Mesenchymal stem cell (in vitro differentiated cells and primary cell): Measurements from ENCODE around the gene CCDC144A. TPM values are rescaled to one million over a fixed set of nuclear protein-coding genes. Genes with fewer than 3 reads are reported as not detected.
"Not testable (repeated sequence)": the region's sequence is repeated elsewhere in the genome, so short reads cannot be mapped to it uniquely, and the experiment has no call there.

ENCODE experiments used
- DNase-seq: peaks from one replicate; pipeline ENCODE4 v3.0.0-alpha.2; 2013
- H2AFZ ChIP-seq: one replicate; pipeline ENCODE4 v1.6.1; 2013; ENCODE audit warnings: low read depth, mild to moderate bottlenecking, control low read depth, inconsistent platforms, low read length, moderate library complexity
- H2AK5ac ChIP-seq: 2 replicates; pipeline ENCODE4 v1.6.1; 2013; ENCODE audit warnings: low read length, moderate library complexity, mild to moderate bottlenecking, inconsistent platforms; ENCODE audit not compliant: severe bottlenecking
- H2BK120ac ChIP-seq: one replicate; pipeline ENCODE4 v1.6.1; 2013; ENCODE audit warnings: low read depth, mild to moderate bottlenecking, inconsistent platforms, low read length, moderate library complexity
- H2BK12ac ChIP-seq, 2 experiments: one replicate each; pipeline ENCODE4 v1.6.1; 2013; ENCODE audit warnings: inconsistent platforms in 2 of 2, low read length in 2 of 2, mild to moderate bottlenecking in 2 of 2, moderate library complexity in 2 of 2, control low read depth in 1 of 2
- H2BK15ac ChIP-seq: one replicate; pipeline ENCODE4 v1.6.1; 2013; ENCODE audit warnings: mild to moderate bottlenecking, low read depth, inconsistent platforms; ENCODE audit not compliant: poor library complexity, severe bottlenecking
- H2BK5ac ChIP-seq: 2 replicates; pipeline ENCODE4 v1.6.1; 2013; ENCODE audit warnings: low read depth, mild to moderate bottlenecking, low read length, control low read depth, inconsistent platforms; ENCODE audit not compliant: poor library complexity, severe bottlenecking
- H3K14ac ChIP-seq, 2 experiments: one replicate each; pipeline ENCODE4 v1.6.1; 2013; ENCODE audit warnings: inconsistent platforms in 2 of 2, low read length in 2 of 2, control low read depth in 1 of 2, mild to moderate bottlenecking in 1 of 2, moderate library complexity in 1 of 2
- H3K18ac ChIP-seq, 2 experiments: one replicate each; pipeline ENCODE4 v1.6.1; 2013; ENCODE audit warnings: inconsistent platforms in 2 of 2, low read length in 2 of 2, control low read depth in 1 of 2, low read depth in 1 of 2, mild to moderate bottlenecking in 1 of 2
- H3K23ac ChIP-seq, 2 experiments: one replicate each; pipeline ENCODE4 v1.6.1; 2013; ENCODE audit warnings: inconsistent platforms in 2 of 2, low read length in 2 of 2, mild to moderate bottlenecking in 2 of 2, moderate library complexity in 2 of 2, control low read depth in 1 of 2
- H3K27ac ChIP-seq: 2 replicates; pipeline ENCODE4 v1.5.1; 2013; ENCODE audit warnings: mild to moderate bottlenecking, moderate library complexity, low read length, control low read depth, inconsistent platforms; ENCODE audit not compliant: poor library complexity, severe bottlenecking
- H3K27me3 ChIP-seq, 2 experiments: 2 replicates each; pipeline versions ENCODE4 v1.6.1 to v1.7.0; 2013; ENCODE audit warnings: low read length in 2 of 2, mild to moderate bottlenecking in 2 of 2, moderate library complexity in 2 of 2, control low read depth in 1 of 2, inconsistent platforms in 1 of 2; ENCODE audit not compliant: control insufficient read depth in 1 of 2, insufficient read depth in 1 of 2
- H3K36me3 ChIP-seq, 2 experiments: 2 replicates each; pipeline versions ENCODE4 v1.6.1 to v1.7.0; 2013; ENCODE audit warnings: low read length in 2 of 2, control low read depth in 1 of 2, inconsistent platforms in 1 of 2, low read depth in 1 of 2, mild to moderate bottlenecking in 1 of 2; ENCODE audit not compliant: insufficient read depth in 2 of 2, control insufficient read depth in 1 of 2
- H3K4ac ChIP-seq, 2 experiments: one replicate each; pipeline ENCODE4 v1.6.1; 2013; ENCODE audit warnings: inconsistent platforms in 2 of 2, low read length in 2 of 2, mild to moderate bottlenecking in 2 of 2, moderate library complexity in 2 of 2, control low read depth in 1 of 2, low read depth in 1 of 2
- H3K4me1 ChIP-seq: 2 replicates; pipeline ENCODE4 v1.6.1; 2013; ENCODE audit warnings: low read depth, low read length, control low read depth; ENCODE audit not compliant: control insufficient read depth, insufficient read depth
- H3K4me2 ChIP-seq: 2 replicates; pipeline ENCODE4 v1.6.1; 2013; ENCODE audit warnings: low read length, mild to moderate bottlenecking, inconsistent platforms; ENCODE audit not compliant: poor library complexity, severe bottlenecking
- H3K4me3 ChIP-seq, 2 experiments: 2 replicates each; pipeline versions ENCODE4 v1.5.1 to v1.7.0; 2013; ENCODE audit warnings: low read length in 2 of 2, mild to moderate bottlenecking in 2 of 2, control low read depth in 1 of 2, low read depth in 1 of 2; ENCODE audit not compliant: insufficient read depth in 1 of 2
- H3K79me1 ChIP-seq: replicated peaks from 2 replicates; pipeline ENCODE4 v1.6.1; 2013; ENCODE audit warnings: mild to moderate bottlenecking, control low read depth, low read length, inconsistent platforms; ENCODE audit not compliant: poor library complexity, severe bottlenecking
- H3K9ac ChIP-seq: 2 replicates; pipeline ENCODE4 v1.7.0; 2013; ENCODE audit warnings: mild to moderate bottlenecking, low read length, moderate library complexity
- H3K9me3 ChIP-seq: 2 replicates; pipeline ENCODE4 v1.7.0; 2013; ENCODE audit warnings: mild to moderate bottlenecking, low read length; ENCODE audit not compliant: control insufficient read depth
- H4K8ac ChIP-seq: one replicate; pipeline ENCODE4 v1.6.1; 2013; ENCODE audit warnings: inconsistent platforms, mild to moderate bottlenecking, low read length, moderate library complexity
- H4K91ac ChIP-seq: one replicate; pipeline ENCODE4 v1.6.1; 2013; ENCODE audit warnings: mild to moderate bottlenecking, low read length, inconsistent platforms
- whole genome bisulfite sequencing: methylation state at CpG from one replicate; pipeline ENCODE4 v1.1.7; 2013; ENCODE audit warnings: mixed read lengths; 5-methylcytosine and 5-hydroxymethylcytosine counted together
- small RNA-seq: library from polyadenylated mRNA; stranded (forward); fragments of <200 nt; extraction: miRNeasy Mini kit (QIAGEN cat#:217004); gene quantifications from one replicate; pipeline ENCODE3, GENCODE V24; 2013; ENCODE audit warnings: low read depth

The CCDC144A gene

DNA sequence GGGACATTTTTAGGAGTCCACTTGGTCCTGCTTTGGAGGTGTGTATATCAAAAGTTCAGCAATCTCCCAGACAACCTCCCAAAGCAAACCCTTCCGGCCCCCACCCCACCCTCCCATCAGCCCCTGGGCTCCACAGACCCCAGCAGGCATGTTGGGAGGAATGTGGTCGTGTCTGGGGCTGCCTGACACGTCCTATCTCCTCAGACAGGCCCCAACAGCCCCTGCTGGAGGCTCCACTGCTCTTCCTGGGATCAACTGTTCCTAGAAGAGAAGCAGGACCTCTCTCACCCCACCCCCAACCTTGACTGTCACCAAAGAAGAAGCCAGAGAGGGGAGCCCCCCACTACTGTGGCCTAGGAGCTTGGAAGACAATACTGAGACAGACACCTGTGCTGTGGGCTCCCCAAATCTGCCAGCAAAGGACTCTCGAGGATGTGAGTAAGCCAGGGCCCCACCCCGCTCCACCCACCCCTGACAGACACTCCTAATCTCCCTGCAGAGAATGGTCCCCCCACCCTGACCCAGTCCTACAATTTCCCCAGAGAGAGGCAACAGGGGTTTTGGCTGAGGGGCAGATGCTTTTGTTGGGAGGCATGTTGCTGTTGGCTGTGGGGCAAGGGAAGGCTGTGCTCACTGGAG, 133.8 kb downstream of the CCDC144A start:
- not testable (repeated sequence) for H2BK15ac ChIP-seq, DNase-seq, H4K8ac ChIP-seq, H2AK5ac ChIP-seq, H3K4me1 ChIP-seq, H2BK120ac ChIP-seq, H3K36me3 ChIP-seq, H3K14ac ChIP-seq, H3K9ac ChIP-seq, H3K18ac ChIP-seq, H3K4me3 ChIP-seq, H3K4ac ChIP-seq, H3K79me1 ChIP-seq, H3K4me2 ChIP-seq, H2AFZ ChIP-seq, H2BK12ac ChIP-seq, H2BK5ac ChIP-seq, H3K9me3 ChIP-seq, H4K91ac ChIP-seq, H3K27ac ChIP-seq, H3K23ac ChIP-seq
- WGBS, result no CpG with 5 or more reads among the region's 5 CpGs
- H3K27me3 ChIP-seq, result peaks cover 0 to 23% of the 10 kb centered on the region in 2 experiments

Small RNA genes within 50 kb of the gene (small RNA-seq; reads per million reads assigned to genes)
- gene AC022596.1 (not detected), gene RNU6-405P (not detected)
